ENCODE results near the gene RPL19.
"Not testable (repeated sequence)": the region's sequence is repeated elsewhere in the genome, so short reads cannot be mapped to it uniquely, and the experiment has no call there.

Gene RPL19

DNA sequence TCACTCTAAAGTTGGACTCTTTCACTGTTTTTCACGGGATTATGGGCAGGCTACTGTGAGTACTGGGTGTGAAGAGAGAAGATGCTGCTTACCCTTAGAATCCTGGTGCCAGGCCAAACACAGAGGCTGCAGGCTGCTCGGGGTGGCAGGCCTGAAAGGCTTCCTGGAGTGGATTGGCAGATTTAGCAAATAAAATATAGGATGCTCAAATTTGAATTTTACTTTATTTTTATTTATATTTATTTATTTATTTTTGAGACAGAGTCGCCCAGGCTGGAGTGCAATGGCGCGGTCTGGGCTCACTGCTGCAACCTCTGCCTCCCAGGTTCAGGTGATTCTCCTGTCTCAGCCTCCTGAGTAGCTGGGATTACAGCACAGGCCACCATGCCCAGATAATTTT, 40.5 kb downstream of the RPL19 start:
- H3K27ac ChIP-seq (ENCODE audit: low read depth, low read length), result no peak overlapping the region
- no peaks in the 10 kb centered on the region for H3K36me3 ChIP-seq (ENCODE audit: control insufficient read depth in 1 of 2, insufficient read depth in 2 of 2, low read length in 2 of 2)
- H3K4me3 ChIP-seq (ENCODE audit: low read depth in 1 of 2, low read length in 2 of 2), result no peak overlapping the region
- peaks cover 8 to 9% of the 10 kb centered on the region in 2 donors for H3K4me1 ChIP-seq (ENCODE audit: control insufficient read depth in 1 of 2, insufficient read depth in 2 of 2, low read length in 2 of 2)
- no peaks in the 10 kb centered on the region for H3K9me3 ChIP-seq (ENCODE audit: control insufficient read depth in 1 of 2, low read length in 2 of 2)
- H3K9ac ChIP-seq (ENCODE audit: low read depth in 1 of 2, low read length in 2 of 2), result no peak overlapping the region
- peaks cover 3 to 8% of the 10 kb centered on the region in 2 donors for H3K27me3 ChIP-seq (ENCODE audit: control insufficient read depth in 1 of 2, insufficient read depth in 2 of 2, low read length in 2 of 2)

DNA sequence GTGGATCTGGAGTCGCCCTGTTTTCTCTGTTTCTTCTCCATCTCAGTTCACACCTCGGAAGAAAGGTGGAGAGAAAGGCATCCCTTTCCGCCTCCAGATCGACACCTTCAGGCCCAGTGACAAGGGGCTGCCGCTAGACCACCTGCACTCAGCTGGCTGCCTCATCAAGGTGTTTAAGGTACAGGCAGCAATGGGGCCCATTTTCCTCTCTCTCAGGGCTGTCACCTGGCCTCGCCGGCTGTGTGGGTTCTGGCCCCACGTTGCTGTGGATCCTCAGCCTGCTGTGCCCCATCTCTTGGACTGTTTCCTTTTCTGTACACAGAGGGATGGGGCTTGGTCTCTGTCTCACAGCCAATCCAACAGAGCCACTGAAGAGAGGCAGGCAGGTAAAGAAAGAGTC, 43.1 kb downstream of the RPL19 start:
- Histone ChIP-seq H3K4me1 (ENCODE audit: control insufficient read depth in 1 of 2, insufficient read depth in 2 of 2, low read length in 2 of 2) (peaks cover 8 to 9% of the 10 kb centered on the region in 2 donors), H3K27ac (ENCODE audit: low read depth, low read length) (no peak overlapping the region), H3K4me3 (ENCODE audit: low read depth in 1 of 2, low read length in 2 of 2) (no peak overlapping the region), H3K9ac (ENCODE audit: low read depth in 1 of 2, low read length in 2 of 2) (no peak overlapping the region), H3K27me3 (ENCODE audit: control insufficient read depth in 1 of 2, insufficient read depth in 2 of 2, low read length in 2 of 2) (peaks cover 3 to 8% of the 10 kb centered on the region in 2 donors), H3K9me3 (ENCODE audit: control insufficient read depth in 1 of 2, low read length in 2 of 2) (no peaks in the 10 kb centered on the region), H3K36me3 (ENCODE audit: control insufficient read depth in 1 of 2, insufficient read depth in 2 of 2, low read length in 2 of 2) (no peaks in the 10 kb centered on the region)

DNA sequence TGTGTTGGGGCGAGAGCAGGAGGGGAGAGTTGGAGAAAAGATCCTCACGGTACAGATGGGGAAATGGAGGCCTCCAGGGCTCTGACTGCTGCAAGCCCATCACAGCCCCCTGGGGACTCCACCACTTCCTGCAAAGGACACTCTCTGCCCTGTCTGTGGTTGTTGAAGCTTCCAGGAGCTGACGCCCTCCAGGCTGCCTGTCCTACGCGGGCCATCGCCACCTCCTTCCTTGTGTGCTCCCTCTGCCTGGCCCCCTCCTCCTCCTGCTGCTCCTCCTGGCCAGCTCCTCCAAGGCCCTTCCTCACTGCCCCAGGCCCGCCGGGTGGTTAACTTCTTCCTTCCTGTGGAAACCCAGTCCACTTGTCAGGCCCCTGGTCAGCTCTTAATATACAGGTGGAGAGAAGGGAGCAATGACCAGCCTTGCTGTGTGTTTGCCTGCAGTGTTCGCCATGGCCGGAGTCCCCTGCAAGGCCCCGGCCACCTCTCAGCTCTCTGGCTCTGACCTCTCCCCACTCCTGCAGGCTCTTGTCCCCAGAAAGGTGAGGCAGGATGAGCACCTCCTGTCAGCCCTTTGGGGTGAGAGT, 44.0 kb downstream of the RPL19 start:
- no peak overlapping the region for H3K4me3 ChIP-seq (ENCODE audit: low read depth in 1 of 2, low read length in 2 of 2)
- H3K4me1 ChIP-seq (ENCODE audit: control insufficient read depth in 1 of 2, insufficient read depth in 2 of 2, low read length in 2 of 2), result peaks cover 0 to 4% of the 10 kb centered on the region in 2 donors
- H3K36me3 ChIP-seq (ENCODE audit: control insufficient read depth in 1 of 2, insufficient read depth in 2 of 2, low read length in 2 of 2), result no peaks in the 10 kb centered on the region
- H3K9ac ChIP-seq (ENCODE audit: low read depth in 1 of 2, low read length in 2 of 2), result no peak overlapping the region
- H3K27ac ChIP-seq (ENCODE audit: low read depth, low read length), result no peak overlapping the region
- H3K9me3 ChIP-seq (ENCODE audit: control insufficient read depth in 1 of 2, low read length in 2 of 2), result no peaks in the 10 kb centered on the region
- peaks cover 3 to 8% of the 10 kb centered on the region in 2 donors for H3K27me3 ChIP-seq (ENCODE audit: control insufficient read depth in 1 of 2, insufficient read depth in 2 of 2, low read length in 2 of 2)

DNA sequence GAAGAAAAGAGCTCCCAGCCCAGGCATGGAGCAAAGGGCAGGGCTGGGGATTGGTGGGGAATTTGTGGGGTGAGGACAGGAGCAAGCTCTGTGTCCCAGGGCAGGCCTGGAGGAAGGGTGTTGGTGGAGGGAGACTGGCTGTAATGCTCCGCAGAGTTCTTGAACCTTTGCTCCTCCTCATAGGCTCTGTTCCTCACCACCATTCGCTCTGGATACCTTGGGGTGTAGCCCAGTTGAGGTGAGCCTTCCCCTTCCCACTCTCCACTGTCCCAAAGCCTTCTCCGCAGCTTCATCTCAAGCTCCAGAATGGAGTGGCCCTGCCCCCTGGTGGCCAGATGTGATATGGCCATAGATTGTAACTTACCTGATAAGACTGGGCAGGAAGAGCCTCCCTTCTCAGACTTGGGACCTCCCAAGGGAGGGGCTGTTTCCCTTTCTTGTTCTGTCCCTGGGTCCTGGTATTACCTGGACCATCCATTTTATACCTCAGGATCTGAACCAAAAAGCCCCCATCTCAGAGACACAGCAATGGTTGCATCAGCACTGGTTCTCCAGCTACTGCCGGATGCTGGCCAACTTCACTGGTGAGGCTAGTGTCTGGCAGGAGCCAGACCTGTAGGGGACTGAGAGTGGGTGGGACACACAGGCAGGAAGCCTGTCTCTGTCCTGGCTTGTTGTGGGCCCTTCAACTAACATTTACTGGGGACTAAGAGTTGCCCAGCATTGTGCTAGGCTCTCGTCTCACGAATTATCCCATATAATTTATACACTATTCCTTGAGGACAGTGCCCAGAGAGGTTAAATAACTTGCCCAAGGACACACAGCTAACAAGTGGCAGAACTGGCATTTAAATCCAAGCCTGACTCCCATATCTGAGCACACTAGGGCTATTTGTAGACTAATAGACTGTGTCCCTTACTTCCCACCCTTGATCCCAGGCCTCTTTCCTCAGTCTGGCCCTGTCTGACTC, 44.8 kb downstream of the RPL19 start:
- Histone ChIP-seq H3K9ac (ENCODE audit: low read depth in 1 of 2, low read length in 2 of 2) (no peak overlapping the region), H3K4me1 (ENCODE audit: control insufficient read depth in 1 of 2, insufficient read depth in 2 of 2, low read length in 2 of 2) (peaks cover 0 to 4% of the 10 kb centered on the region in 2 donors), H3K36me3 (ENCODE audit: control insufficient read depth in 1 of 2, insufficient read depth in 2 of 2, low read length in 2 of 2) (no peaks in the 10 kb centered on the region), H3K27ac (ENCODE audit: low read depth, low read length) (no peak overlapping the region), H3K9me3 (ENCODE audit: control insufficient read depth in 1 of 2, low read length in 2 of 2) (no peaks in the 10 kb centered on the region), H3K27me3 (ENCODE audit: control insufficient read depth in 1 of 2, insufficient read depth in 2 of 2, low read length in 2 of 2) (peaks cover 0 to 1% of the 10 kb centered on the region in 2 donors), H3K4me3 (ENCODE audit: low read depth in 1 of 2, low read length in 2 of 2) (no peak overlapping the region)

DNA sequence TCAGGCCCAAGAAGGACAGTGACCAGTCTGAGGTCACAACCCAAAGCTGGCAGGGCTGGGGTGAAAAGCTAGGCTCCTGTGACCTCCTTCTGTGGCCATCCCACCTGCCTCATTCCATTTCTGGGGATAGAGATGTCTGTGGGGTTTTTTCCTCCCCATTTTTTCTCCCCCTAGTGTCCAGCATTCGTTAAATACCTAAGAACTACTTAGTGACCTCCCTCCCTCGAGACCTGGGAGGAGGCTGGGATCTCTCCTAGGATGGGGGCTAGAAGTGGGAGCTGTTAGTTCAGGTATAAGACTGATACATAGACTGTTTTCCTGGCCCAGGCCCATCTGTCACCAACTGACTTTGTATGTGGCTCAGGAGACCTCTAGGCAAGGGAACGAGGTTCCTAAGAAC, 46.2 kb downstream of the RPL19 start:
- H3K9me3 ChIP-seq (ENCODE audit: control insufficient read depth in 1 of 2, low read length in 2 of 2), result no peaks in the 10 kb centered on the region
- H3K4me3 ChIP-seq (ENCODE audit: low read depth in 1 of 2, low read length in 2 of 2), result no peak overlapping the region
- no peaks in the 10 kb centered on the region for H3K27me3 ChIP-seq (ENCODE audit: control insufficient read depth in 1 of 2, insufficient read depth in 2 of 2, low read length in 2 of 2)
- peaks cover 0 to 4% of the 10 kb centered on the region in 2 donors for H3K4me1 ChIP-seq (ENCODE audit: control insufficient read depth in 1 of 2, insufficient read depth in 2 of 2, low read length in 2 of 2)
- H3K27ac ChIP-seq (ENCODE audit: low read depth, low read length), result no peak overlapping the region
- no peak overlapping the region for H3K9ac ChIP-seq (ENCODE audit: low read depth in 1 of 2, low read length in 2 of 2)
- no peaks in the 10 kb centered on the region for H3K36me3 ChIP-seq (ENCODE audit: control insufficient read depth in 1 of 2, insufficient read depth in 2 of 2, low read length in 2 of 2)

DNA sequence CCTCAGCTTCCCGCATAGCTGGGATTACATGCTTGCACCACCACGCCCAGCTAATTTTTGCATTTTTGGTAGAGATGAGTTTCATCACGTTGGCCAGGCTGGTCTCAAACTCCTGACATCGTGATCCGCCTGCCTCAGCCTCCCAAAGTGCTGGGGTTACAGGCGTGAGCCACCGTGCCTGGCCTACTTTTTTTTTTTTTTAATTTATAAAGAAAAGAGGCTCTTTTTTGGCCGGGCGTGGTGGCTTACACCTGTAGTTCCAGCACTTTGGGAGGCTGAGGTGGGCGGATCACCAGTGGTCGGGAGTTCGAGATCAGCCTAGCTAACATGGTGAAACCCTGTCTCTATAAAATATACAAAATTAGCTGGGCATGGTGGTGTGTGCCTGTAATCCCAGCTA, 50.0 kb downstream of the RPL19 start:
- not testable (repeated sequence) for H3K4me3 ChIP-seq (ENCODE audit: low read depth in 1 of 2, low read length in 2 of 2); H3K9me3 ChIP-seq (ENCODE audit: control insufficient read depth in 1 of 2, low read length in 2 of 2); H3K4me1 ChIP-seq (ENCODE audit: control insufficient read depth in 1 of 2, insufficient read depth in 2 of 2, low read length in 2 of 2); H3K27ac ChIP-seq (ENCODE audit: low read depth, low read length); H3K9ac ChIP-seq (ENCODE audit: low read depth in 1 of 2, low read length in 2 of 2); H3K27me3 ChIP-seq (ENCODE audit: control insufficient read depth in 1 of 2, insufficient read depth in 2 of 2, low read length in 2 of 2)
- H3K36me3 ChIP-seq (ENCODE audit: control insufficient read depth in 1 of 2, insufficient read depth in 2 of 2, low read length in 2 of 2), result peaks cover 0 to 12% of the 10 kb centered on the region in 2 donors

DNA sequence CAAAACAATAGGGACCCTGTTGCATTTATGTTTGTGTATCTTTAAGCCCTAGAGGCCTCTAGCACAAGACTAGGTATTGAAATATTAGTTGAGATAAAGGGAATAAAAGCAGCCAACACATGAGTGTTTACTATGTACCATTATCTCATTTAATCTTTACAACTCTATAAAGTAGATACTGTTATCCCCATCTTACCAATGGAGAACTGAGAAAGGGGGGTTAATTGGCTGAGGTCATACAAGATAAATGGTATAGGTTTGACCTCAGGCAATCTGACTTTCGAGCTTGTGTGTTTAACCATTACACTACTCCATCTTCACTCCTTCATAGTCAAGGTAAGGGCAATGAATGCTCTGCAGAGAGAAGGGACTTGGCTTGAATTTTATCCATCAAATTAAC, 51.9 kb downstream of the RPL19 start:
- no peaks in the 10 kb centered on the region for H3K9me3 ChIP-seq (ENCODE audit: control insufficient read depth in 1 of 2, low read length in 2 of 2)
- H3K36me3 ChIP-seq (ENCODE audit: control insufficient read depth in 1 of 2, insufficient read depth in 2 of 2, low read length in 2 of 2), result peaks cover 0 to 12% of the 10 kb centered on the region in 2 donors
- H3K27me3 ChIP-seq (ENCODE audit: control insufficient read depth in 1 of 2, insufficient read depth in 2 of 2, low read length in 2 of 2), result no peaks in the 10 kb centered on the region
- no peaks in the 10 kb centered on the region for H3K4me1 ChIP-seq (ENCODE audit: control insufficient read depth in 1 of 2, insufficient read depth in 2 of 2, low read length in 2 of 2)
- no peak overlapping the region for H3K9ac ChIP-seq (ENCODE audit: low read depth in 1 of 2, low read length in 2 of 2)
- no peak overlapping the region for H3K4me3 ChIP-seq (ENCODE audit: low read depth in 1 of 2, low read length in 2 of 2)
- H3K27ac ChIP-seq (ENCODE audit: low read depth, low read length), result no peak overlapping the region

DNA sequence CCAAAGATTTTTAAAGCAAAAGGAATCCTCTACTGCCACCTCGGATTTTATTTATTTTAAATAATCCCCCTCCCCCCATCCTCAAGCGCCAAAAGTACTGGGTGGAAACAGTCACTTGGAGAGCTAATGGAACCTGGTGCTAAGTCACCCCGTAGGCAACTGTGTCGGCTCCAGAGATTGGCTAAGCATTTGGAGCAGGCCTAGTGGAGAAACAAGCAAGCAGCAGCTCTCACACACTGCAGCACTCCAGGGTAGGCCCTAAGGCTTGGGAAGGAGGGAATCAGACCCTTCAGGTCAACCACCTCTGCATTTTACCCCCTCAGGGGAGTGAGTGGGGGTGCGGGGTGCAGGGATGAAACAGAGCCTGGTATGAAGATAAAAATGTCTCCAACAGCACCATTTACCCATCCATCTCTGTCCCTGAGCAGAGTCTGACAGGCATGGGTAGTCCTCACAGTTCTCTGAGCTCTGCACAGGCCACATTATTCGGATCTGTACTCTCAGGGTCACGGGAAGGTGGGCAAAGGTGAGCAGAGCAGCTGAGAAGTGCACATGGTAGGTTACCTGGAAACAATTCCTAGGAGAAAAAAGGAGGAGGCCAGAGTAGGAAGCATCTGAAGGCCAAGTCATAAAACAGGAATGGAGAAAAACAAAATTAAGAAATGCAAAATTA, 52.8 kb downstream of the RPL19 start:
- Histone ChIP-seq H3K36me3 (ENCODE audit: control insufficient read depth in 1 of 2, insufficient read depth in 2 of 2, low read length in 2 of 2) (peaks cover 0 to 21% of the 10 kb centered on the region in 2 donors), H3K9me3 (ENCODE audit: control insufficient read depth in 1 of 2, low read length in 2 of 2) (no peaks in the 10 kb centered on the region), H3K9ac (ENCODE audit: low read depth in 1 of 2, low read length in 2 of 2) (no peak overlapping the region), H3K4me3 (ENCODE audit: low read depth in 1 of 2, low read length in 2 of 2) (no peak overlapping the region), H3K4me1 (ENCODE audit: control insufficient read depth in 1 of 2, insufficient read depth in 2 of 2, low read length in 2 of 2) (no peaks in the 10 kb centered on the region), H3K27ac (ENCODE audit: low read depth, low read length) (no peak overlapping the region), H3K27me3 (ENCODE audit: control insufficient read depth in 1 of 2, insufficient read depth in 2 of 2, low read length in 2 of 2) (no peaks in the 10 kb centered on the region)

Data from duodenal mucosa (tissue), 2 donors.